Nucleus accumbens (tissue), 56 donors: ENCODE results near the gene NQO1.
"Not testable (repeated sequence)": the region's sequence is repeated elsewhere in the genome, so short reads cannot be mapped to it uniquely, and the experiment has no call there.

Source experiments
- DNase-seq, 56 donors: peaks; one replicate each; lab custom pipeline; 2025; lab: John Stamatoyannopoulos, UW

The NQO1 gene

DNA sequence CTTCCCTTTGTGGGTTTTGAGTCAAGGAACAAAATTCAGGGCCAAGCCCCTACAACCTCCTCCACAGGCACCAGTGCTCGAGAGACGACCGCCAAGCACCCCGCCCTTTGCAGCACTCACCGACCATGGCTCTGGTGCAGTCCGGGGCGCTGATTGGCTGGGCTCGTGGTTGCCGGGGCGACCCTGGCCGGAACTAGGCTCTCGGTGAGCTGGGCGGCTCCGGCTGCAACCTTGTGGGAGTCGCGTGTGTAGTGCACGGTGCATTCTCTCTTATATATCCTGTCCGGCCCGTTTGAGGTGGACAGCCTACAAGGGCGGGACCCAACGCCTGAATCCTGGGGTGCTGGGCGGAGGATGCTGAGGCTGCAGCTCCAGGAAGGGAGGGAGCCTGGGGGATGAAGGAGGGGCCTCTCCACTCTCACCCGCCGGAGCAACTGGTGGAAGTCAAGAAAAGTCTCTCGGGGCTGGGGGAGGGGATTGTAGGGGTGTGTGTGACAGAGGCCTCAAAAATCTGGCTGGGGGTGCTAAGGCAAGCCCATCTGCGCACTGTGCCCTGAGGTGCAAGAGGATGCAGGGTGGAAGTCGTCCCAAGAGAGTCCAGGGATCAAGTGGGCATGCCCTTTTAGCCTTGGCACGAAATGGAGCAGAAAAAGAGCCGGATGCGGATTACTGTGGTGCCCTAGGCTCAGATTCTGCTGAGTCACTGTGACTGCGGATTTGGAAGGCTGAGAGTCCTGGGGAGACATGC is at the start of gene NQO1:
Gene NQO1, minus strand, starts transcription at position 248 of the 748 bp plus-strand sequence. Its CDS starts 121 bp downstream, at position 127.
- peak; percentile 31 to 94 (median 84) for DNase-seq

DNA sequence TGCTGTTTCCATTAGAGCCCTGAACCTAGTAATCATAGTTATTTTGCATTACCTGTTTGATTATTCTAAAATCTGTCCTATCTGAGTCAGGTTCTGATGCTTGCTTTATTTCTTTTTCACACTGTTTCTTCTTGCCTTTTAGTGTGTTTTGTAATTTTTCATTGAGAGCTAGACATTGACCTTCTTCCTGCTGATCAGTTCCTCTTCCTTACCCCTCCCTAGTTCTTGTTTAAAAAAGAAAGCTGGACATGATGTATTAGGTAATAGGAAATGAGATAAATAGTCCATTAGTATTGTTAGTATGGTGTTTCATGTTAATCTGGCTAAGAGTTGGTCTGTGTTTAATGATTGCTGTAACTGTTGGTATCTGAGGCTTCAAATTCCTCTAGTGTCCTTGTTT is 49.2 kb upstream of the NQO1 start:
- no peak for DNase-seq

DNA sequence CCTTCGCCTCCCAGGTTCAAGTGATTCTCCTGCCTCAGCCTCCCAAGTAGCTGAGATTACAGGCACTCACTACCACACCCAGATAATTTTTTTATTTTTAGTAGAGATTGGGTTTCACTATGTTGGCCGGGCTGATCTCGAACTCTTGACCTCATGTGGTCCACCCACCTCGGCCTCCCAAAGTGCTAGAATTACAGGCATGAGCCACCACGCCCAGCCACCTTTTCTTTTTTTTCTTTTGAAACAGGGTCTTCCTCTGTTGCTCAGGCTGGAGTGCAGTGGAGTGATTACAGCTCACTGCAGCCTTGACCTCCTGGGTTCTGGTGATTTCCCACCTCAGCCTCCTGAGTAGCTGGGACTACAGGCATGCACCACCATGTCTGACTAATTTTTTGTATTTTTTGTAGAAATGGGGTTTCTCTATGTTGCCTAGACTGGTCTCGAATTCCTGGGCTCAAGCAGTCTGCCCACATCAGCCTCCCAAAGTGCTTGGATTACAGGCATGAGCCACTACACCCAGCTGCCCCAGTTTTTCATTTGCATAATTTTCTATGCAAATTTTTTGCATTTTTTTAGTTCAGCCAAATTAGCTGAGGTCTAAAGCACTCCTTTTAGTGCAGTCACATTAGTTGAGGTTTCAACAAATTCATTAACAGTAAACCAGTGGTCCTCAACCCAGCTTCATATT is 47.0 kb upstream of the NQO1 start:
- DNase-seq, result no peak

DNA sequence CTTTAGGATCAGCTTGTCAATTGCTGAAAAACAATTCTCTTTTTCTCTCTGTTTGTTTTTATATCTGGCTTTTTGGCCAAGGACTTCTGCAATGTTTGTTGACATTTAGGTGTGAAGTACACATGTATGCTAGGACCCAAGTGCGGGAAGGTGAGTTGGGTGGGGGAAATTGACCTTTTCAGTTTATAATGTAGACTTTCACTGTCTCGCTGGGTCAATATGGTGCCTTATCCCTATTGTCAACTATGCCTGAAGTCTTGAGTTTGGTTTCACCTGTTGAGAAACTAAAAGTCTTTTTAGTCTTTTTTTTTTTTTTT is 45.2 kb upstream of the NQO1 start:
- DNase-seq, result no peak

DNA sequence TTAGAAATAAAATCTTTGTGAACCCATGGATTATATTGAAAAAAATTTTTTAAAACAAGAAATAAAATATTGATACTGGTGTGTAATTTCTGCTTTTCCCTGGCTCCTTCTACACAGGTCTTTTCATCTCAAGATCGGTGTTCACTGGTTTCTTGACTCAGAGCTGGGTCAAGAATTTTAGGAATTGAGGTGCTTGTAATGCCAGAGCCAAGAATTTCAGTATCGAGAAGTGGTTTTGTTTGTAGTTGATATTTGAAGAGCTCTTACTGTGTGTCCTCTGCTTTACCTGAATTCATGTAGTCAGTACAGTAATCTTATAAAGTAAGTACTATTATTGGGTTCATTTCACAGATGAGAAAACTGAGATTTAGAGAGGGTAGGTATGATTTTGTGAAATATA is 43.0 kb upstream of the NQO1 start:
- DNase-seq, result no peak

DNA sequence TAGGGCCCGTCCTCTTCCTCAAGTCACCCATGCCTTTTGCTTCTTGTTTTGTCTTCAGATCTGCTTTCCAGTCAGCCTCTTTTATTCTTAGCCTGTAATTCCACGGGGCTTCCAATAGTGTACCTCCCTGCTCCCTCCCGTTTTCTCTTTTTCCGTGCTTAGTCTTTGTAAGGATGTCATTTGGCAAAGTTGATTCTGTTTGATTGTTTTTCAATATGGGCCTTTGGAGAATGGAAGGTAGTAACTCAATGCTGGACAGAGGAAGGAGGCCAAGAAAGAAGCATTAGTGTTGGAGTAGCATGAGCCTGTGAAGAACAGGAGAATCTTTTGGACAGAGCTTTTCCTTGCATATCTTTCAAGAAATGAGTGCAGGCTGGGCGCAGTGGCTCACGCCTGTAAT is 42.3 kb upstream of the NQO1 start:
- no peak for DNase-seq

DNA sequence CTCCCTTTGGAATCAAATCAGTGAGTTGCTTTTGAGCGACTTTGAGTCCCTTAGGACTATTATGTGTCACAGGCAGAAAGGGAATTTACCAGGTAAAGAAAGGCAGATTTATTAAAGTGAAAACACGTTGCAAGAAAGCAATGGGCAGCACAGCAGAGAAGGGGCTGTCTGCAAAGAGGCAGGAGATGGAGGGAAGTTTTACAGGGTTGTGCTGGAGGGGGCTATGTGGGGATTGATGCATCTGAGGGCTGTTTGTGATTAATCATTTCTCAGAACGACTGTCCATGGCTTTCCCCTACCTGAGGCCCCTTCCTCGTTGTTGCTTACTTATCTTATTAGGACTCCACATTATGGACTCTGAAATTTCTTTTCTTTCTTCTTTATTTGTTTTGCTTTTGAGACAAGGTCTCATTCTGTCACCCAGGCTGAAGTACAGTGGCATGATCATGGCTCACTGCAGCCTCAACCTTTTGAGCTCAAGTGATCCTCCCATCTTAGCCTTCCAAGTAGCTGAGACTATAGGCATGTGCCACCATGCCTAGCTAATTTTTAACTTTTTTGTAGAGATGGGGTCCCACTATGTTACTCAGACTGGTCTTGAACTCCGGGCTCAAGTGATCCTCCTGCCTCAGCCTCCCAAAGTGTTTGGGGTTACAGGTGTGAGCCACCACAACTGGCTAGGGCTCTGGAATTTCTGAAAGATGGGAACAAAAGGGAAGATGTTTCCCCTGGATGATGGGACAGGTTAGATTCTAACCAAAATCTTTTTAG is 41.3 kb upstream of the NQO1 start:
- DNase-seq, result no peak

DNA sequence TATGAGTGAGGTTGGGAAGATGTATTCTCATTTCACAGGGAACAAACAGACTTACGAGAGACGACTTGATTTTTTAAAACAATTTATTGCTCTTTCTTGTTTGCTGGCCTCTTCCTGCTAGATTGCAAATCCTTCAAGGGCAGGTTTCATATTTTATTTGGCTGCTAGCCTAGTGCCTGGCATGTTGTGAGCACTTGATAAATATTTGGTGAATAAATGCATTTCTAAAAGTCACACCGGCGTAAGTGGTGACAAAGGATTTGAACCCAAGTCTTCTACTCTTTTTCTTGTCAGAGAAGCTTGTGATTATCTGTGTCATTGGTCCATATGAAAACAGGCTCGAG is 37.2 kb upstream of the NQO1 start:
- no peak for DNase-seq

DNA sequence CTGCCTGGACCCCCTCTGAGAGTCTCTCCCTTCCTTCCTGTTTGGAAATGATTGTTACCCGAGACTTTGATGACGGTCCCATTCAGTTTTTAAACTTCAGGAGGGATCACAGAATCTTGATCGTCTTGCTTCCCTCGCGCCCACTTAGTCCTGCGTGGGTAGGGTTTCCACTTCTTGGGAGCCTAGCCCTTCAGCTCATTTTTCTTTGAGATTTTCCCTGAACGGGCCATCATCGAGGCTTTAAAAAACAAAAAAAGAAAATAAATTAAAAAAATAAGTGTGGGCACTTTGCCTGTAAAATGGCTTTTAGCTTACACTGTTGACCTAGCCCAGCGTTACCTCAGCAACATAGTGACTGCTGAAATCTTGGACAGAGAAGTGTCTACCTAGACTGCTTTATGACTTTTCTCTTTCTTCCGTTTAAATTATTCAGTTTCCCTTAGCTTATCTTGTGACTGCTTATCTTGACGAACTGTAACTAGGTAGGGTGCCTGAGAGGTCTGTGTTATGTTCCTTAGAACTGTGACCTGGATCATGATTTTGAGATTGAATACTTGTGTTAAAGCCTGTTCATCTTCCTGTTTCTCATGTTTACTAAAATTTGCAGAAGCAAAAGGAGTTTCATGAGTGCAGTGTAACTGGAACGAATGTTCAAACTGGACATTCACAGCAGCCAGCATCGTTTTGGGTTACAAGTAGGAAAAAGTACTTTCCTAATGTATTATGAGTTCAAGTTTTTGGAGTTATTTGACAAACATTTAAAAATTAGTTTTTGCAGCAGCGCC is 36.6 kb upstream of the NQO1 start:
- DNase-seq, result peak in 2 of 56 donors; percentile 12 to 44

DNA sequence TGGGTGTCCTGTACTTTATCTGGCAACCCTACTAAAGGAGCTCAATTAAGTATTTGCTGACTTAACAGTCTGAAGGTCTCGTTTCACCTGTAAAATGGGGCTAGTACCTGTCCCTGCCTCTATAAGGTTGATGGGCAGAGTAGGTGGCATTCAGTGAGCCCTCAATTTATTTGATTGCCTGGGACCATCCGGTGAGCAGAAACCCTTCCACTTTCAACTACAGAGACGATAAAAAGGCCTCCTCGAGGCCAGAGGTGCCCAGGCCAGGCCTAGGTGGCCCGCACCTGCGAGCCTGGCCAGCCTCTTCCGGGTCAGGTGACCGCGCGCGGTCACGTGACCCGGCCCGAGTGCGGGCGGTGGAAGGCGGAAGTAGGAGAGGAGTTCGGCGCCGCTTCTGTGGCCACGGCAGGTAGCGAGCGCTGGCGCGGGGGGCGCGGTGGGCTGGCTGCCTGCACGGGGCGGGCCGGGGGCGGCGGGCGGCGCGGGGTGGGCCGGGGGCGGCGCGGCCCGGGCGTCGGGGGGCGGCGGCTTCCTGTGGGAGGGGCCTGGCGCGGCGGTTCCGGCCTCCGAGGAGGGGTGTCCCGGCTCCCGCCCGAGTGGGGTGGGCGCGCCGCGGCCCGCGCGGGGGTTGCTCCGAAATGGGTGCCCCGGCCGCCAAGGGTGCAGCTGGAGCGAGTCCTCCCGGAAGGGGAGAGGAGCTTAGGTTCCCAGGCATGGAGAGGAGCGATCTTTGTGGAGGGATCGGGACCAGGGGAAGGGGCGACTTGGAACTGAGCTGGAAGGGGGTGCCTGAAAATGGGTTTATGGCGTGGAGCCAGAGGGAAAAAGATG is 35.8 kb upstream of the NQO1 start, which contains the start of gene WWP2:
Gene WWP2, plus strand, starts transcription at position 350 of the 831 bp plus-strand sequence. CDS start 24,679 bp downstream, outside the sequence.
- peak in 49 of 56 donors; percentile 27 to 88 (median 77) for DNase-seq

DNA sequence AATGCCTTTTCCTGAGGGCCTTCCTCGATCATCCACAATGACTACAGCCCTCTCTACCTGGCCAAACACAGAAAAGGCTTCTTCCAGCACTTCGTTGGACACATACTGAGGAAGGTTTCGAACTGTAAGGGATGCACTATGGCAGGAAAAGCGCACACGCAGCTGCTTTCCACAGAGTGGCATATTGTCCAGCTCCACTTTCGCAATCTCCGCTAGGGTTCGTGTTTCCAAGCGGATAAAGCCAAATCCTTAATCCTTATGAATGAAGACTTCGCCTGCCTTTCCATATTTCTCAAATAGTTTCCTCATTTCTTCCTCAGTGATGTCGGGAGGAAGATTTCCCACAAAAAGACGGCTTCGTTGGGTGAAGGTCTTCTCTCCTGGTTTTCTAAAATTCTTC is 31.0 kb upstream of the NQO1 start:
- DNase-seq, result not testable (repeated sequence)

DNA sequence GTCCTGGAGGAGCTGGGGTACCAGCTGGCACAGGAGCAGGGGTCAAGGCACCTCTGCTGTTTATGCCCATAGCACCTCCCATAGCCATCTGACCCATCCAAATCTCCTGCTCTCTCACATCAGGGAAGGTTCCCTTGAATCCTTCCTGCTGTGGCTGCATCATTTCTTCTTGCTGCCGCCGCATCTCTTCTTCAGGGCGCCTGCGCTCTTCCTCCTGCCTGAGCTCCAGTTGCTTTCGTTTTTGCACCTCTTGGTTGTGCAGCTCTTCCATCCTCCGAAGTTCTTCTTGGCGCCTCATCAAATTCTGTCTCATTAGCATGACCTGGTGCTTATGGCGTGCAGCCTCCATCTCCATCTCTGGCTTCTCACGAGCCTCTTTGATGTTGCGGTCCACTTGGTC is 30.3 kb upstream of the NQO1 start:
- no peak for DNase-seq

DNA sequence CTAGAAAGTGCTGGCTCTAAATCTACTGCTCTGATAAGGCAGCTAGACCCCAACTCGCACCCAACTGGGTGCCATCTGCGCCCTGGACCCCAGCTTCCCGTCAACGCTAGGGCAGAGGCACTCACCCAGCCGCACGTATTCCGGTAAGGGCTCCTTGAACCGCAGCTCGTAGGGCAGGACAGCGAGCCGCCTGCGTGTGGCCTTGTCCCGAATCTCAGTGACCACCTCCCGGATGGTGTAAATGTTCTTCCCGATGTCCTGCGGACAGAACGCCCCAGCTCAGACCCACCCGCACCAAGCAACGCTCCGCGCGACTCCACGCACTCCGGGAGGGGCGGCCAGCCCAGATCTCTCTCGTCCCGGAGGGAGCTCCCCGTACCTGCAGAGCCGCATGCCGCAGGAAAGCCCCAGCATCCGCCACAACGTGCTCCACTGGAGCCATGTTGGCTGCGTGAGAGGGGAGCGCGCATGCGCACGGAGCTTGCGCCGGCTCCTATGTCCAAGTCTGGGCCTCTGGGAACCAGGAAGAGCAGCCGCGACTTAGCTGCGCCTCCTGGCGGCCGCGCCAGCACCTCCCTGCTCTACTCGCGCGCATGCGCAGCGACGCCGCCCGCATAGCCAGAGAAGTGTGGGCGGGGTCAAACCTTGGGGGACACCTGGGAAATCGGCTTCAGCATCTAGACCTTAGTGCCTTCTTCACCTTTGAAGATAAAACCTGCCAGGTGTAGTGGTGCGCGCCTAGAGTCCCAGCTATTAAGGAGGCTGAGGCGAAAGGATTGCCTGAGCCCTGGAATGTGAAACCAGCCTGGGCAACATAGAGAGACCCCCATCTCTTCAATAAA is 28.3 kb upstream of the NQO1 start, which contains the start of gene NOB1:
Gene NOB1, minus strand, starts transcription at position 458 of the 842 bp plus-strand sequence. Its CDS starts 16 bp downstream, at position 442.
- peak; percentile 64 to 98 (median 94) for DNase-seq

DNA sequence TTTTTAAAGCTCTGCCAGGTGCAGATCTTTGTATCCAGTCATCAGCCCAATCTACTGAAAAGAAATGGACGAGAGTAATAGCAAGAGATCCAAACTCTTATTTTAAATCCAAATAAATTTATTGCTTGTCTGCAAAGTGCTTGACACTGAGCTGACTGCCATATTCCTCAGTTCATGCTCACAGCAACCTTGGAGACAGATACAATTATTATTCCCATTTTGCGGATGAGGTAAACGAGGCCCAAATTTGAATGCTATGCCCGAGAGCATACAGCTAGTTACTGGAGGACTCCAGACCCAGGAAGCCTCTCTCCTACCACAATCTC is 27.7 kb upstream of the NQO1 start:
- DNase-seq, result no peak

DNA sequence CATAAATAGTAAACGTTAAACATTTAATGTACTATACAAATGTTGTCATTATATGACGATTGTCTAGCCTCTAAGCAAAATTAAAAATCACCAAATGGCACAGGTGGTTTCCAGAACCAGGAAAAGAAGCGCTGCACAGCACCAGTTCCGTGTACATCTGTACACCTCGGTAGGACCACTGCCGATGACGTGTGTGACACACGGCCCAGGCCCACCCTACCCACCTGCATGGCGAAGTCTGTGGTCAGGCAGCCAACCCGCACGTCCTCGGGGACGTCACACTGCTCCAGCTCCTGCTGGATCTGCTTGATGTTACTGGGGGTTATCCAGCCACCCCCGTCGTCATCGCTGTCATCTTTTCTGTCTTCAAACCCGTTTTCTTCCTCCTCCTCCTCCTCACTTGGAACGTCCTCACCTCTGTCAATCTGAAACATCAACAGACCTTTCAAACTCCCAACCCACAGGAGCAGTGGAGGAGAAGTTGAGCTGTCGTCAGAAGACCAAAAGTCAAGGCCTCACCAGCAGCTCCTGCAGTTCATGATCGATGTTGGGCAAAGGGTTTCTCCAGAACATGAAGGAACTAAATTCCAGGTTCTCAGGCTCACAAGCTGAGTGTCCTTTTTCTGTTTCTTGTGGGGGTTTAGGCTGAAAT is 22.5 kb upstream of the NQO1 start:
- no peak for DNase-seq

DNA sequence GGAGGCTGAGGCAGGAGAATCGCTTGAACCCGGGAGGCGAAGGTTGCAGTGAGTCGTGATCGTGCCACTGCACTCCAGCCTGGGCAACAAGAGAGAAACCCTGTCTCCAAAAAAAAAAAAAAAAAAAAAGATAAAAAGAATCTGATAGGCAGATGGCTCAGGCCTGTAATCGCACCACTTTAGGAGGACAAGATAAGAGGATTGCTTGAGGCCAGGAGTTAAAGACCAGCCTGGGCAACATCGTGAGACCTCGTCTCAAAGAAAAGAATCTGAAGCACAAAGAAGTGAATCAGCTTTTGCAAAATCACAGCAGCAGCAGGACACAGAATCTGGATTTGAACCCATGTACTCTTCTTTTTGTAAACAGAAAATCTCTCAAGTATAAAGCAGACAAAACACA is 20.8 kb upstream of the NQO1 start:
- DNase-seq, result no peak

DNA sequence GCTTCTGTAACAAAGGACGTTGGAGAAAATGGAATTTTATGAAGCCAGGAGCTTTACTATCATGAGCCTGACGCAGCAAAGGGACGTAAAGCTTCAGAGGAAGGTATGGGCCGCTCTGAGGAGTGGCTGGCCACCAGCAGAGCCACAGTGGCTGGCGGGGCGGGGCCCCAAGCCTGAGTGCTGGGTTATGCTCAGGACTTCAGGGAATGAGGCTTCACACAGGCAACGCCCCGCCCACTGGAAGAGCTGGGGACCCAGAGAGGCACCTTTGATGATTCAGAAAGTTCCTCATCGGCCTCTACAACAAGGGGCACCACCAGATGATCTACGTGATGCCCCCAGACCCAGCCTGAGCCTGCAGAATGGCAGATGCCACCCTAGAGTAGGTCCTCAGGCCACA is 19.6 kb upstream of the NQO1 start:
- DNase-seq, result no peak

DNA sequence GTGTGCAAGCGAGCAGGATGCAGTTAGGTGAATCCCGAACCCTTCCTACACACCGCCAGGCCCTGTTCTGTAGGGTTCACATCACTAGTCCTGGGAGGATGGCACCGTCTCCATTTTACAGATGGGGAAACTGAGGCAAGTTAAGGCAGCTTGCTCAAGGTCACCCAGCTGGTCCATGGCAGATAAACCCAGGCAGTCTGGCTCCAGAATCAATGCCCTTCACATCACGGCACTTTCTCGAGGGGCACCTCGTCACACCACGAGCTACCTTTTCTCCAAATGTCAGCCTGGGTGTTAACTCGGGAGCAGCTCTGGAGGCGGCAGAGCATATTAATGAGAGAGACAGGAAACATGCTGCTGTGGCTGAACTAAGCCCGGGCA is 18.9 kb upstream of the NQO1 start:
- no peak for DNase-seq
